ENCODE results near the gene CGNL1. TPM values are rescaled to one million over a fixed set of nuclear protein-coding genes. Genes with fewer than 3 reads are reported as not detected.

CGNL1 gene
- total RNA-seq, 1 experiment from 2014 or later = 3.3 TPM

DNA sequence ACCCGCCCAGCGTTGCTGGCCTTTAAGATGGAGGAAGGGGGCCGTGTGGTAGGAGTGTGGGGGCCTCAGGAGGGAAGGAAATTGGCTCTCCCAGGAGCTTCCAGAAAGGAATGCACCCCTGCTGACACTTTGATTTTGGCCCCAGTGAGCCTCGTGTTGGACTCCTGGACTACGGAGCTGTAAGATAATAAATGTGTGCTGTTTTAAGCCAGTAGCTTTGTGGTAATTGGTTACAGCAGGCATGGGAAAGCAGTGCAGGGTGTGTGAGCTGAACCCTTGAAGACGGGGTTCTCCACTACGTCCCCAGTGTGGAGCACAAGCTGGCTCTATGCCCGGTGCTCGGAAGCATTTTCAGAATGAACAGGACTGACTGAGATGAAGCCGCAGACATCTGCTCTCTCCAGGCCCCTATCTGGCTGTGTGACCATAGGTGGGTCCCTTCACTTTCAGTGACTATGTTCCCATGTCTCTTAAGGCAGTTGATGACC lies 22.9 kb upstream of the CGNL1 start:
- CTCF ChIA-PET = interaction anchor here (1.2 to 2.0 kb wide), 3 partner anchors 153 to 174 kb away, joined by 4 to 7 read pairs (median 4); no protein-coding TSS in a partner anchor
- Mint-ChIP-seq H3K4me3 (ENCODE audit: low read depth, unreplicated experiment) (no peak overlapping the region), H3K9me3 (ENCODE audit: low read depth, unreplicated experiment) (no peaks in the 10 kb centered on the region), H3K27ac (ENCODE audit: unreplicated experiment) (no peak overlapping the region), H3K27me3 (ENCODE audit: unreplicated experiment) (peaks cover 36% of the 10 kb centered on the region), H3K36me3 (ENCODE audit: insufficient read depth, unreplicated experiment) (peaks cover 5% of the 10 kb centered on the region), H3K4me1 (ENCODE audit: low read depth, unreplicated experiment) (no peaks in the 10 kb centered on the region)
- TF ChIP-seq, protein P1, sequence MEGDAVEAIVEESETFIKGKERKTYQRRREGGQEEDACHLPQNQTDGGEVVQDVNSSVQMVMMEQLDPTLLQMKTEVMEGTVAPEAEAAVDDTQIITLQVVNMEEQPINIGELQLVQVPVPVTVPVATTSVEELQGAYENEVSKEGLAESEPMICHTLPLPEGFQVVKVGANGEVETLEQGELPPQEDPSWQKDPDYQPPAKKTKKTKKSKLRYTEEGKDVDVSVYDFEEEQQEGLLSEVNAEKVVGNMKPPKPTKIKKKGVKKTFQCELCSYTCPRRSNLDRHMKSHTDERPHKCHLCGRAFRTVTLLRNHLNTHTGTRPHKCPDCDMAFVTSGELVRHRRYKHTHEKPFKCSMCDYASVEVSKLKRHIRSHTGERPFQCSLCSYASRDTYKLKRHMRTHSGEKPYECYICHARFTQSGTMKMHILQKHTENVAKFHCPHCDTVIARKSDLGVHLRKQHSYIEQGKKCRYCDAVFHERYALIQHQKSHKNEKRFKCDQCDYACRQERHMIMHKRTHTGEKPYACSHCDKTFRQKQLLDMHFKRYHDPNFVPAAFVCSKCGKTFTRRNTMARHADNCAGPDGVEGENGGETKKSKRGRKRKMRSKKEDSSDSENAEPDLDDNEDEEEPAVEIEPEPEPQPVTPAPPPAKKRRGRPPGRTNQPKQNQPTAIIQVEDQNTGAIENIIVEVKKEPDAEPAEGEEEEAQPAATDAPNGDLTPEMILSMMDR (IDR thresholded peaks at IDR 0.05; ENCODE audit: unreplicated experiment) = no peak
- no TSS peak for BruUV-seq (replicated peaks)
- intact Hi-C loops (cut with micrococcal nuclease; ENCODE audit: unreplicated experiment) = no loop called here
- DNase-seq = no peak

DNA sequence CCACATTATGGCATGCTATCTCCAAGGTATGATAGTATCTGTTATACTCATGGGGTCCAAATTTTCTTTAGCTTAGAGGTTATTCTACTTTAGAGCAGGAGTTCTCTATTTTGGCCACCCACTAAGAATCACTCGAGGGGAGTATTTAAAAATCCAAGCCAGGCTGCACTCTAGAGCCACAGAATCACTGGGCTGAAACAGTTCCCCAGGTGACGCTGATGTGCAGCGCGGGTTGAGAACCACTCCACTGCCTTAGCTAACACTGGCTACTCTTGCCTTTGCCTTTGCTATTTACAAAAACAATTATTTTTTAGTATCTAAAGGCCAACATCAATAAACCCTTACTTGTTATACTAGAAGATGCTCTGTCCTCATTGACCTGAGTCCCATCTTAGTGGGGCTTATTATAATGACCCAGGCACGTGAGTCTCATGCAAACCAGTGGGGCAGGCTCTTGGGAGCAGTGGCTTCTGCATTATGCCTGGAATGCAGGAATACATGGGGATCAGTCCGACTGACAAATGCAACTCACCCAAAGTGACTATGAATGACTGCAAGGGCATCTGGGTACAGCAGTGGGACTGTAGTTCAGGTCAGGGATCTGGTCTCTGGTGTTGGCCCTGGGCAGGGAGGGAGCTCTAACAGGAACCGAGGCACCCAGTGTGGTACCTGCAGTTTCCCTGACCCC lies 21.7 kb upstream of the CGNL1 start:
- no TSS peak for BruUV-seq (replicated peaks)
- CTCF ChIA-PET = interaction anchor here (1.2 kb wide), 1 partner anchor 173 kb away, joined by 4 read pairs; no protein-coding TSS in a partner anchor
- no peaks in the 10 kb centered on the region for H3K4me1 Mint-ChIP-seq (ENCODE audit: low read depth, unreplicated experiment)

DNA sequence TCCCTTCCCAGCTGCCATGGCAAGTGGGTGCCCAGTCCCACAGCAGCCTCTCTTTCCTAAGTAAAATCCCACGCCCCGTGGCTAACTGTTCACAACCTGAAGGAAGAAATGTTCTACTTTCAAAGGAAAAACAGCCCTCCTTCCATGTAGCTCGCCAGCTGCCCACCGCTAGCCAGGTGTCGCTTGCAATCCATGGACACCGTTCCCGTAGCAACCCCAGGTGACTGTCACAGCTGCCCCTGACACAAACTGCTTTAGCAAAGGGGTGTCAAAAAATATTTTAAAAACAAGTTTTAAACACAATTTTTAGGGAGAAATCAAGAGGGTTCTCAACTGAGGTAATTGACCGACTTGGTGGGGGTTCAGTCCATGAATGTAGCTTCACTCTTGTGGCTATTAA lies 21.0 kb upstream of the CGNL1 start:
- no peaks in the 10 kb centered on the region for H3K9me3 Mint-ChIP-seq (ENCODE audit: low read depth, unreplicated experiment)
- peaks cover 5% of the 10 kb centered on the region for H3K36me3 Mint-ChIP-seq (ENCODE audit: insufficient read depth, unreplicated experiment)
- peaks cover 36% of the 10 kb centered on the region for H3K27me3 Mint-ChIP-seq (ENCODE audit: unreplicated experiment)
- CTCF ChIA-PET = interaction anchor here (1.2 kb wide), 1 partner anchor 42 kb away, joined by 3 read pairs; no protein-coding TSS in a partner anchor
- no peaks in the 10 kb centered on the region for H3K4me1 Mint-ChIP-seq (ENCODE audit: low read depth, unreplicated experiment)
- H3K27ac Mint-ChIP-seq (ENCODE audit: unreplicated experiment) = no peak overlapping the region
- TF ChIP-seq, protein P1 (IDR thresholded peaks at IDR 0.05; ENCODE audit: unreplicated experiment) = no peak
- H3K4me3 Mint-ChIP-seq (ENCODE audit: low read depth, unreplicated experiment) = no peak overlapping the region
- intact Hi-C loops (cut with micrococcal nuclease; ENCODE audit: unreplicated experiment) = no loop called here
- no peak for DNase-seq
- BruUV-seq (replicated peaks) = no TSS peak

More for the DNA sequence above, 21.7 kb upstream of the CGNL1 start:
- no peak for DNase-seq
- TF ChIP-seq, protein P1 (IDR thresholded peaks at IDR 0.05; ENCODE audit: unreplicated experiment) = no peak
- intact Hi-C loops (cut with micrococcal nuclease; ENCODE audit: unreplicated experiment) = no loop called here
- peaks cover 5% of the 10 kb centered on the region for H3K36me3 Mint-ChIP-seq (ENCODE audit: insufficient read depth, unreplicated experiment)
- no peak overlapping the region for H3K4me3 Mint-ChIP-seq (ENCODE audit: low read depth, unreplicated experiment)
- H3K9me3 Mint-ChIP-seq (ENCODE audit: low read depth, unreplicated experiment) = no peaks in the 10 kb centered on the region
- H3K27me3 Mint-ChIP-seq (ENCODE audit: unreplicated experiment) = peaks cover 36% of the 10 kb centered on the region
- no peak overlapping the region for H3K27ac Mint-ChIP-seq (ENCODE audit: unreplicated experiment)

DNA sequence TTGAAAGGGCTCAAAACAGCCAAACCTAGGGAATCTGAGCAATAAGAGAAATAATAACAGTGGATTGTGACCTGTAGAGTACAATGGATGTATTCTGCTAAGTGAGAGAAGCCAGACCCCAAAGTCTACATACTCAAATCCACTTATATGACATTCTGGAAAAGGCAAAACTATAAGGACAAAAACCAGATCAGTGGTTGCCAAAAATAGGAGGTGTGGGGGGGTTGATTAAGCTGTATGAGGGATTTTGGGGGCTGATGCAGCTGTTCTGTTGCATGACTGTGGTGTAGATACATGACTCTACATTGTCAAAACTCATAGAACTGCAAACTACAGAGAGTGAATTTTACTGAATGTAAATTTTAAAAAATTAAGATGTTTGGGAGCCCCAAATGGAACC lies 20.1 kb upstream of the CGNL1 start:
- Mint-ChIP-seq H3K36me3 (ENCODE audit: insufficient read depth, unreplicated experiment) (peaks cover 5% of the 10 kb centered on the region), H3K27ac (ENCODE audit: unreplicated experiment) (no peak overlapping the region), H3K4me1 (ENCODE audit: low read depth, unreplicated experiment) (no peaks in the 10 kb centered on the region), H3K4me3 (ENCODE audit: low read depth, unreplicated experiment) (no peak overlapping the region), H3K27me3 (ENCODE audit: unreplicated experiment) (peaks cover 36% of the 10 kb centered on the region), H3K9me3 (ENCODE audit: low read depth, unreplicated experiment) (no peaks in the 10 kb centered on the region)
- TF ChIP-seq, protein P1 (IDR thresholded peaks at IDR 0.05; ENCODE audit: unreplicated experiment) = no peak
- no peak for DNase-seq
- no TSS peak for BruUV-seq (replicated peaks)
- intact Hi-C loops (cut with micrococcal nuclease; ENCODE audit: unreplicated experiment) = no loop called here
- CTCF ChIA-PET = interaction anchor here (1.2 to 1.5 kb wide), 2 partner anchors 43 to 171 kb away, joined by 3 read pairs; no protein-coding TSS in a partner anchor
